OCI-LY1 (cell line): ENCODE data around the gene SH2B2.
"Not testable (repeated sequence)": the region's sequence is repeated elsewhere in the genome, so short reads cannot be mapped to it uniquely, and the experiment has no call there.

Source experiments
- EZH2 ChIP-seq: fragments of 200-600 bp; sonication (generic), shearing (Covaris generic); IDR thresholded peaks from 2 replicates; pipeline ENCODE4 v1.8.0; 2017; ENCODE audit warnings: borderline replicate concordance, mixed run types, mild to moderate bottlenecking, antibody characterized with exemption, low read length, moderate library complexity, mixed read lengths
- TF ChIP-seq, protein P1 (sequence below): fragments of 200-600 bp; sonication (generic), shearing (Covaris generic); IDR thresholded peaks from 2 replicates; pipeline ENCODE4 v1.5.1; 2017; ENCODE audit warnings: mild to moderate bottlenecking, antibody characterized with exemption, low read length, moderate library complexity, mixed read lengths

DNA sequence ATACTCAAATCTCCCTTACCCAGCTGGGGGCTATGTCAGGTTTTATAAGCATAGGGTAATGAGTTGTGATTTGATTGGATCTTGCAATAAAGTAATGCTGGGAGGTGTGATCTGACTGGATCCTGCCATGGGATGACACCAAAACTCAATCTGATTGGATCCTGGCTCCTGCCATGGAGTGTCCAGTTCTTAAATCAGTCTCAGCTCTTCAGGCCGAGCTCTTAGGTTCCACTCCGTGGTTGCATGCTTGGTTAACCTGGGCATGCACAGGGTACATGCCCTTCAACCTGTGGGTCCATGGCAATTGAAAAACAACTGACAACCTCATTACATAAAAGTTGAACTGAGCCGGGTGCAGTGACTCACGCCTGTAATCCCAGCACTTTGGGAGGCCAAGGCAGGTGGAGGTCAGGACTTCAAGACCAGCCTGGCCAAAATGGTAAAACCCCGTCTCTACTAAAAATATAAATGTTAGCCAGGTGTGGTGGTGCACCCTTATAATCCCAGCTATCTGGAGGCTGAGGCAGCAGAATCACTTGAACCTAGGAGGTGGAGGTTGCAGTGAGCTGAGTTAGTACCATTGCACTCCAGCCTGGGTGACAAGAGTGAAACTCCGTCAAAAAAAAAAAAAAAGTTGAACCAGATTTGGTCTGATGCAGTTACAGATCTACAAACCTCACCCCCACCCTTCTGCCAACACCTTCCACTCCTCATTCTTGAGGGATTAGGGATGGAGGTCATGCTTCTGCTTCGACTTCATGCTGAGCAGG, 54.1 kb downstream of the SH2B2 start:
- TF ChIP-seq, protein P1, sequence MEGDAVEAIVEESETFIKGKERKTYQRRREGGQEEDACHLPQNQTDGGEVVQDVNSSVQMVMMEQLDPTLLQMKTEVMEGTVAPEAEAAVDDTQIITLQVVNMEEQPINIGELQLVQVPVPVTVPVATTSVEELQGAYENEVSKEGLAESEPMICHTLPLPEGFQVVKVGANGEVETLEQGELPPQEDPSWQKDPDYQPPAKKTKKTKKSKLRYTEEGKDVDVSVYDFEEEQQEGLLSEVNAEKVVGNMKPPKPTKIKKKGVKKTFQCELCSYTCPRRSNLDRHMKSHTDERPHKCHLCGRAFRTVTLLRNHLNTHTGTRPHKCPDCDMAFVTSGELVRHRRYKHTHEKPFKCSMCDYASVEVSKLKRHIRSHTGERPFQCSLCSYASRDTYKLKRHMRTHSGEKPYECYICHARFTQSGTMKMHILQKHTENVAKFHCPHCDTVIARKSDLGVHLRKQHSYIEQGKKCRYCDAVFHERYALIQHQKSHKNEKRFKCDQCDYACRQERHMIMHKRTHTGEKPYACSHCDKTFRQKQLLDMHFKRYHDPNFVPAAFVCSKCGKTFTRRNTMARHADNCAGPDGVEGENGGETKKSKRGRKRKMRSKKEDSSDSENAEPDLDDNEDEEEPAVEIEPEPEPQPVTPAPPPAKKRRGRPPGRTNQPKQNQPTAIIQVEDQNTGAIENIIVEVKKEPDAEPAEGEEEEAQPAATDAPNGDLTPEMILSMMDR = not testable (repeated sequence)
- not testable (repeated sequence) for TF ChIP-seq EZH2
